Left kidney (tissue), 2 donors: ENCODE results near the gene TMTC1. TPM values are rescaled to one million over a fixed set of nuclear protein-coding genes. Genes with fewer than 3 reads are reported as not detected.
"Not testable (repeated sequence)": the region's sequence is repeated elsewhere in the genome, so short reads cannot be mapped to it uniquely, and the experiment has no call there.

Source experiments
- DNase-seq: peaks from one replicate; pipeline ENCODE4 v3.0.0-alpha.2; 2013
- polyA plus RNA-seq: library from polyadenylated mRNA; unstranded; fragments of 120-200 nt; gene quantifications from one replicate; pipeline ENCODE4 v1.2.1, GENCODE V29; 2013; ENCODE audit not compliant: insufficient read length

TMTC1 gene
- polyA plus RNA-seq, 1 donor, result 26.2 TPM

DNA sequence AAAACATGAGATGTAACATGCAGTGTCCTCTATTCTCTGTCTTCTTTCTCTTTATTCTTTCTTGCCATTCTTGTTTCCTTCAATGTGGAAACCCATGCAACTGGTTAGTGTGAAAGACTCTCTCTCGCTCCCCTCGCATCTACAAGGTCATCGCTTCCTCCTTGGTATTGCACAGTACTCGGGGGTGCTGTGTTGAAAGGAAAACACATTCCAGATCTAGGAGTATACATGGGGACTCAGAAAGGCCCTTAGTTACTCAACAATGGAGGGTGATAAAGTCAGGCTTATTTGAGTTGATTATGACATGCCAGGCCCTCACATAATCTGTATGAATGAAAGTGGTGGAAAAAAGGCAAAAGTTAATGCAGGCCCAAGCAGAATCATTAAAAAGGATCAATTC is 210.8 kb downstream of the TMTC1 start:
- no peak for DNase-seq

- DNase-seq, result no peak
These were observed 211.3 kb downstream of the TMTC1 start for GRCh38 chr12:29572464-29572863.

DNA sequence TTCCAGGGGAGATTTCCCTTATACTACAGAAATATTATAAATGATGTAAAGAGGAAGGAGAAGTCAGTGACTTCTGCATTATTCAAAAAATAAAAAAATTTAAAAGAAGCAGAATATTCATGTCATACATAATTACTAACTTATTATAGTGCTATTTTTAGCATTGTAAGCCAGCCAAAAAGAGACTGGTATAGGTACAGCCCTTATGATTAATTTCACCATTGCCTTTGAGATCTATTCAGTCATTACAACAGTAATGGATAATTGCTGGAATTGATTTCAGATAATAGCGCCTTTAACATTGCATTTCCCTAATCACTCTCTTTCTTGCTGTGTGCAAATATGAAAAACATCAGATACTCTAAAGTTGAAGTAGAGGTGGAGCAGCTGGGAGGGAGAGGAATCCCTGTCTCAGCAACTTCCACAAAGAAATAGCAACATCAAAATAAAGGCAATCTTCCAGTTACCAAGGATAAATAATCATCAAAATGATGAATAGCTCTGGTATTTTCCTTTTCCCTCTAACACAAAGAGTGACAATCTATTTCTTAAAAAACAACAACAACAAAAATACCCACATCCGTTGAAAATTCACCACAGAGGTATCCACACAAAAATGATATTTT is 214.5 kb downstream of the TMTC1 start:
- no peak for DNase-seq

- DNase-seq, result no peak
These were observed 217.3 kb downstream of the TMTC1 start for GRCh38 chr12:29566441-29566840.

- DNase-seq, result no peak
These were observed 218.0 kb downstream of the TMTC1 start for GRCh38 chr12:29565727-29566126.

- DNase-seq, result no peak
These were observed 218.8 kb downstream of the TMTC1 start for GRCh38 chr12:29564925-29565324.

- no peak for DNase-seq
These were observed 220.1 kb downstream of the TMTC1 start for GRCh38 chr12:29563636-29564035.

GRCh38 chr12:29563071-29563470 is 220.7 kb downstream of the TMTC1 start:
- DNase-seq, result no peak

- no peak for DNase-seq
These were observed 221.5 kb downstream of the TMTC1 start for GRCh38 chr12:29562110-29562804.

GRCh38 chr12:29561664-29562071 is 222.1 kb downstream of the TMTC1 start:
- no peak for DNase-seq

- DNase-seq, result no peak
These were observed 224.5 kb downstream of the TMTC1 start for GRCh38 chr12:29559198-29559597.

- no peak for DNase-seq
These were observed 227.4 kb downstream of the TMTC1 start for GRCh38 chr12:29556363-29556762.

- DNase-seq, result not testable (repeated sequence)
These were observed 228.3 kb downstream of the TMTC1 start for GRCh38 chr12:29555451-29555850.

- no peak for DNase-seq
These were observed 230.6 kb downstream of the TMTC1 start for GRCh38 chr12:29552994-29553748.

- no peak for DNase-seq
These were observed 231.3 kb downstream of the TMTC1 start for GRCh38 chr12:29552324-29552927.

DNA sequence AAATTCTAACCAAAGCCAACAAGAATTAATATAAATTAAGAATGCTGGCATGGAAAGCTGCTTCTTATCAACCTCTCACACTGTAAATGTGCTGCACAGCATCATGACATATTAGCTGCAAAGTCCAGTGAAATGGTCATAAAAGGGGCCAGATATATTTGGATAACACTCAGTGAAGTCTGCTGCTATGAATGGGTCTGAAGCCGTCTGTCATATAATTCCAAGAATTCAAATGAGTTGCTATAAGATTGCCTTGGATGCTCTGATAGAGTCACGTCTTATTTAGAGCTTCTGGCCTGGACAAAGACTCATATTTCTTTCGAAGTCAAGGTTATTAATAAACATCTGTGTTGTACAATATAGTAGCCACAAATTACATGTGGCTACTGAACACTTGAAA is 231.9 kb downstream of the TMTC1 start:
- DNase-seq, result no peak

- DNase-seq, result no peak
These were observed 235.9 kb downstream of the TMTC1 start for GRCh38 chr12:29547864-29548263.

DNA sequence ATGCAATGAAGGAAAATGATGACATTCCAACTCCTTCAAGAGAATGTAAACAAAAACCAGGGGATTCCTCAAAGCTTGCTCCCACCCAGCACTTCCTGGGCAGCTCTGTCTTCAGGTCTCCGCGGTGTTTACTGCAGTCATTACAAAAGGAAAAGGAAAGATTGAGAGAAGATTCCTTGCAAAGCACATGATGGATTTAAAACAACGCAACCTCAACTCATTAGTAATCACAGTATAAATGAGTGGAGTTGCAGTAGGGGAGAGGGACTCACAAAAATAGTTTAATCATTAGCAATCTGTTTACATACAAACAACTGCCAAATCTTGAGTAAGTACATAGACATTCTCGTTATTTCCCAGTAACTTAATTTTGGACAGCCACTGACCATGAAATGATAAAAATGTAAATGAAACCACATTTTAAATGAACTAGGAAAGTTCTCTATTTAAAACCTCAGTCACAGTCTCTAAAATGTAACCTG is 236.6 kb downstream of the TMTC1 start:
- DNase-seq, result no peak

GRCh38 chr12:29546000-29546399 is 237.7 kb downstream of the TMTC1 start:
- no peak for DNase-seq

DNA sequence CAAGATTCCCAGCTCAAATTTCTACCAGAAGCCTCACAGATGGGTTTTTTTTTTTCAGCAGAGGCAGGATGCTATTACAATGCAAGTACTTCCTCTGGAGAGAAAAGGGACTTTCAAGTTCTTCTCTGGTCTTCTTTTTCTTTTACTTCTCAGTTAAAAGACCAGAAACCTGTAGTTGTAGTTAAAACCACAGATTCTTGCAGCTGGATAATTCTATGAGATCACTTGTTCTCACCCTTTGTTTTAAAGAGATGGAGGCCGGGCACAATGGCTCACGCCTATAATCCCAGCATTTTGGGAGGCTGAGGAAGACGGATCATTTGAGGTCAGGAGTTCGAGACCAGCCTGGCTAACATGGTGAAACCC is 238.7 kb downstream of the TMTC1 start:
- DNase-seq, result no peak

DNA sequence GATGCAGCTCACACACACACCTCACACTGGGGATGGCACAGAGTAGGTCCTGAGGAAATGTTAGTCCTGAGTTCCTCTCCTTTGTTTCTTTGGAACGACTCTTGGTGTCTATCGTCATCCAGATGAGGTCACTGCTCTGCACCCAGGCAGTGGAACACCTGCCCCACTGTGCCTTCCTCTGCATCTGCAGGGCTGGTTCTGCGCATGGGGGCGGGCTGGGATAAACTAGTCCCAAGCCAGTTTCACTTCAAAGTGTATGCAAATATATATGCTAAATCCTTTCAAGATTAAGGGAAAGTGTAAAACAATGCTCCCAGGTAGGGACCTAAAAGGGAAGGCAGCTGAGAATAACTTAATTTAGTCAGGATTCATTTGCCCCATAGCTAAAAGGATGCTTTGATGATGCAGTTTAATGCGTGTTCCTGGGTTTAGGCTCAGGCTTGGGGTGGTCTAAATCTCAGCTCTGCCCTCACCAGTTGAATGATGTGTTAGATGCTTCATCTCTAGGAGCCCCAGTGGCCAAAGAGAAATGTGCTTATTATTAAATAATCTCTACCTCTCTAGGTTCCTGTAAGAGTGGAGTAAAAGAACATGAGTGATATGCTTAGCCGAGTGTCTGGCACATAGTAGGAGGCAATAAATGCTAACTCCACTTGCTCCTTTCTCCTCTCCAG is 239.2 kb downstream of the TMTC1 start:
- DNase-seq, result no peak

DNA sequence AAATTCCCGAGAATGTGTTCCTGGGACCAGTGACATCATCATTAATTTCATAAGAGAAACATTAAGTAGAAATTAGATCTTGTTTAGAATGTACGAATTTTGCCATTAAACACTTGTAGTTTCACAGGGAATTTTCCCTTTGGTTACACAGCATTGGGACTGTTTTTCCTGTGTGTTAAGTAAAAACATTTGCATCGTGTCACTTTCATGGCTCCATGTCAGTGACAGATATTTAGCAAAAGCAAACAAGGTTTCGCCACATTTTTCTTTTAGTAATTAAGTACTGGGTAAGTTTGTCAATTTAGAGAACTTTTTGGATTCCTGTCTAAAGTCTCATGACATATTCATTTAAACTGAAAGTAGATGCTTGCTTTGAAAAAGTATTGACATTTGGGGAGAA is 240.7 kb downstream of the TMTC1 start:
- DNase-seq, result peak; percentile 47
